Adrenal gland (tissue), 12 donors: ENCODE results near the gene SIRPB1. TPM values are rescaled to one million over a fixed set of nuclear protein-coding genes. Genes with fewer than 3 reads are reported as not detected.

Experiments used
- DNase-seq, 7 donors: peaks; one replicate each; pipeline ENCODE4 v3.0.0-alpha.2; 2019 to 2020
- H3K27ac ChIP-seq, 5 donors: fragments of 200-600 bp; sonication (generic) in 4 of 5; 1 replicate in 3 of 5; 2 replicates in 2 of 5; pipeline versions ENCODE4 v1.5.1 to v1.8.0; 2016 to 2020; ENCODE audit warnings: mild to moderate bottlenecking in 1 of 5
- H3K27me3 ChIP-seq: fragments of 200-600 bp; 2 replicates; pipeline ENCODE4 v1.8.0; 2021
- H3K36me3 ChIP-seq, 2 donors: fragments of 200-600 bp; replicated peaks in 1 of 2; 1 replicate in 1 of 2; 2 replicates in 1 of 2; pipeline versions ENCODE4 v1.5.1 to v1.8.0; 2018 to 2022
- H3K4me1 ChIP-seq, 2 donors: fragments of 200-600 bp; replicated peaks in 1 of 2; 1 replicate in 1 of 2; 2 replicates in 1 of 2; pipeline versions ENCODE4 v1.5.1 to v1.8.0; 2018 to 2021
- H3K4me3 ChIP-seq, 4 donors: fragments of 200-600 bp; sonication (generic) in 3 of 4; one replicate each; pipeline ENCODE4 v1.5.1; 2016 to 2018
- H3K9me3 ChIP-seq, 3 donors: fragments of 200-600 bp; sonication (generic) in 1 of 3; replicated peaks in 1 of 3; 1 replicate in 2 of 3; 2 replicates in 1 of 3; pipeline versions ENCODE4 v1.5.1 to v1.8.0; 2016 to 2021
- POLR2A ChIP-seq, 2 donors: fragments of 450-650 bp; IDR thresholded peaks; one replicate each; pipeline ENCODE4 v1.6.1; 2017; ENCODE audit warnings: antibody characterized with exemption in 2 of 2, mild to moderate bottlenecking in 2 of 2, moderate library complexity in 1 of 2
- WGBS, 4 donors: extraction: QIAGEN DNeasy Blood & Tissue Kit in 2 of 4; methylation state at CpG; one replicate each; pipeline versions ENCODE4 v1.1.5 to v1.1.7; 2013 to 2017; 5-methylcytosine and 5-hydroxymethylcytosine counted together
- intact Hi-C, 2 donors: fragments of 100-400 bp; cut with DNase I; formaldehyde crosslinking; loops; one replicate each; pipeline versions ENCODE4 v1.14.1 to v1.15.0; 2022 to 2023
- polyA plus RNA-seq, 3 donors: library from polyadenylated mRNA; stranded (reverse); fragments of 200-250 nt in 2 of 3; fragments of 350-450 nt in 1 of 3; fragmentation: Illumina TruSeq in 1 of 3; extraction: RNeasy Lipid Tissue Mini Kit (QIAGEN cat#74804) in 1 of 3; gene quantifications; one replicate each; pipeline ENCODE4 v1.2.3, GENCODE V29; 2013 to 2014
- total RNA-seq, 9 donors: library from RNA; depleted of rRNA in 4 of 9; stranded (reverse); fragments of >200 nt in 4 of 9; fragments of 120-200 nt in 1 of 9; fragmentation: NEBNext Ultra II Directional in 1 of 9; extraction: Animal tissue kit (Norgen Biotek cat#: 25700) in 1 of 9; gene quantifications; one replicate each; pipeline versions ENCODE4 v1.1.0 to v1.2.4, GENCODE V29; 2013 to 2023
- TF ChIP-seq, protein P1 (sequence below), 6 experiments: fragments of 450-650 bp in 4 of 6; fragments of 200-600 bp in 2 of 6; sonication (generic) in 1 of 6; IDR thresholded peaks; 1 replicate in 5 of 6; 2 replicates in 1 of 6; pipeline versions ENCODE4 v1.5.1 to v1.8.0; 2016 to 2021; ENCODE audit warnings: antibody characterized with exemption in 6 of 6, mild to moderate bottlenecking in 2 of 6, moderate library complexity in 1 of 6
- donor health status: healthy with polysubstance abuse.
- donor health status: Bipolar disorder and iron deficiency.
- donor health status: DM: yes; HTN: yes; CAD: no.
- donor health status: DM: no; HTN: no; CAD: no.
- donor health status: DM: no; HTN: no; CAD: no.
- donor health status: DM: yes; HTN: yes; CAD: no.

The SIRPB1 gene
- total and polyA plus RNA-seq, 12 donors = 0.49 to 15.1 (median 3.9) TPM

DNA sequence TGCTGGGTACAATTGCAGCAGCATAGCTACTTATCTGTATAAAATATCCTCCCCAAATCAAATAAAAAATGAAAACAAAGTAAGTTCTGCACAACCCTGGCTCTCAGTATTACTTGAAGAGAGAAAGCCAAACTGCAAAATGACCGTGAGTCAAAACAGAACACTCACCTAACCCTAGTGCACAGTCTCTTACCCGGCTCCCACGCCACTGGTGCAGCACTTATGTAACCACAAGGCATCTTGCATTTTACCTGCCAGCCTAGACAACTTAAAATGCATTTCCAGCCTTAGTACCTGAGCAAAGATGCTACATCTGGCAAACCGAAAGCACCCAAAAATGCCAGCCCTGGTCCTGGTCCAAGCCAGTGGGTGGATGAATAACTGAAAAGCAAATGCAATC, 12.4 kb upstream of the SIRPB1 start:
- H3K4me1 ChIP-seq = no peaks in the 10 kb centered on the region
- TF ChIP-seq, protein P1, sequence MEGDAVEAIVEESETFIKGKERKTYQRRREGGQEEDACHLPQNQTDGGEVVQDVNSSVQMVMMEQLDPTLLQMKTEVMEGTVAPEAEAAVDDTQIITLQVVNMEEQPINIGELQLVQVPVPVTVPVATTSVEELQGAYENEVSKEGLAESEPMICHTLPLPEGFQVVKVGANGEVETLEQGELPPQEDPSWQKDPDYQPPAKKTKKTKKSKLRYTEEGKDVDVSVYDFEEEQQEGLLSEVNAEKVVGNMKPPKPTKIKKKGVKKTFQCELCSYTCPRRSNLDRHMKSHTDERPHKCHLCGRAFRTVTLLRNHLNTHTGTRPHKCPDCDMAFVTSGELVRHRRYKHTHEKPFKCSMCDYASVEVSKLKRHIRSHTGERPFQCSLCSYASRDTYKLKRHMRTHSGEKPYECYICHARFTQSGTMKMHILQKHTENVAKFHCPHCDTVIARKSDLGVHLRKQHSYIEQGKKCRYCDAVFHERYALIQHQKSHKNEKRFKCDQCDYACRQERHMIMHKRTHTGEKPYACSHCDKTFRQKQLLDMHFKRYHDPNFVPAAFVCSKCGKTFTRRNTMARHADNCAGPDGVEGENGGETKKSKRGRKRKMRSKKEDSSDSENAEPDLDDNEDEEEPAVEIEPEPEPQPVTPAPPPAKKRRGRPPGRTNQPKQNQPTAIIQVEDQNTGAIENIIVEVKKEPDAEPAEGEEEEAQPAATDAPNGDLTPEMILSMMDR (IDR thresholded peaks at IDR 0.05) = no peak
- no peak for TF ChIP-seq POLR2A (IDR thresholded peaks at IDR 0.05)
- H3K27ac ChIP-seq = no peak overlapping the region
- no peaks in the 10 kb centered on the region for H3K36me3 ChIP-seq
- H3K9me3 ChIP-seq = no peaks in the 10 kb centered on the region
- WGBS, 4 donors = 64 to 92% (median 85%) methylated on average over 4 of the region's 4 CpGs
- no peak overlapping the region for H3K4me3 ChIP-seq
- DNase-seq = no peak
- intact Hi-C loops = no loop called here
- H3K27me3 ChIP-seq = no peaks in the 10 kb centered on the region

DNA sequence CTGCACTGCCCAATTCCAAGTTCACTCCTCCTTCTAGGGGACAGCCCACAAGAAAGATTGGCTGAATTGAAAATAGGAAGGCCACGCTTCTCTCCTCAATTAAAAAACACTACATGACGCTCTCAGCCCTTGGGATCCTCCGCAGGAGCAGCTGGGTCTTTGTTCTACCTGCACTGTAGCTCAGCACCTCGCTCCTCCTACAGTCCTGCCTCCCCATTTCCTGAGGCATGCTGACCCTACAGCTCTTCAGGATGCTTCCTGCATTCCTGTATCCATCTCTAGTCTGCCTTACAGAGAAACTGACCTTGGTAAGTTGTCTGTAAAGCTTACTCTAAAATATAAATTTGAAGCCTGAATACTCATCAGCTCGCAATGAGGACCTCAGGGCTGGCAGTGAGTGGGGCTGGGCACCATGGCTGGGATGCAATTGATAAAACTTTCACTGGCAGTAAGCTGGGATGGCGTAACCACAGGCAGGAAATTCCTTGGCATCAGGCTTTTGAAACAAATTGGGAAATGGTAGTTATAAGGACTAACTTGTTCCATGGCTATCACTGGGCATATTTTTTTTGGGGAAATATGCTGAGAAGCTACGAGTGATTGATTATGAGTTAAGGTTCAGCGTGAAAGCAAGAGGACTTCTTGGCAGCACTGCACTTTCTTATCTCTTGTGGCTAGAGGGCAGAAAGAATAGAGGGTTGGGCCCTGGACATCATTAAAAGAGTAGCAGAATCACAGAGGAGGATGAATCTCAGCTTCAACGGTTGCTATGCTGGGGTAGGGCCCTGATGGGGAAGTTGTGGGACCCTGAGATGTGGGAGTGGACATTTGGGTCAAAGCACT, 11.7 kb upstream of the SIRPB1 start:
- no peaks in the 10 kb centered on the region for H3K27me3 ChIP-seq
- no peaks in the 10 kb centered on the region for H3K36me3 ChIP-seq
- H3K4me3 ChIP-seq = no peak overlapping the region
- H3K27ac ChIP-seq = no peak overlapping the region
- intact Hi-C loops = no loop called here
- DNase-seq = peak in 1 of 7 donors; percentile 5
- WGBS, 4 donors = 57 to 67% (median 63%) methylated on average over 9 of the region's 9 CpGs
- H3K4me1 ChIP-seq = no peaks in the 10 kb centered on the region
- no peak for TF ChIP-seq POLR2A (IDR thresholded peaks at IDR 0.05)
- TF ChIP-seq, protein P1 (IDR thresholded peaks at IDR 0.05) = no peak
- H3K9me3 ChIP-seq = no peaks in the 10 kb centered on the region

DNA sequence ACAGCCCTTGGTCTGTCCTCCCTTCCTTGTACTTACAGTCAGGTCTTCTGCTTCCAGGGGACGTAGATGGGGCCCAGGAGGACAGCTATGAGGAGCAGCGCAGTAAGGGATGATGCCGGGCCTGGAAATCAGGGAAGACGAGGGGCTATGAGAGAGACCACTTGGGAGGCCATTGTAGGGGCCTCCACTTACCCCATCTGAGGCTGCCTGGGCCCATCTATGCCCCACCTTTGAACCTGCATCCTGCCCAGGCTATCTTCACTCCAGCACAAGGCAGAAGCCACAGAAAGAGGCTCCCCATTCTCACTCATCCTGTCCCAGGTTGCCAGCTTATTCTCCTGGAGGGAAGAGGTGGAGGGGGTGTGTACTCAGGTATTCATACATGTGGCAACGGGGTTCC, 10.4 kb upstream of the SIRPB1 start:
- intact Hi-C loops = no loop called here
- Histone ChIP-seq H3K27ac (no peak overlapping the region), H3K4me3 (no peak overlapping the region), H3K4me1 (no peaks in the 10 kb centered on the region), H3K36me3 (no peaks in the 10 kb centered on the region), H3K9me3 (no peaks in the 10 kb centered on the region), H3K27me3 (no peaks in the 10 kb centered on the region)
- WGBS, 4 donors = 72 to 86% (median 76%) methylated on average over 4 to 5 of the region's 5 CpGs
- no peak for DNase-seq
- TF ChIP-seq POLR2A (IDR thresholded peaks at IDR 0.05) = no peak
- TF ChIP-seq, protein P1 (IDR thresholded peaks at IDR 0.05) = no peak

DNA sequence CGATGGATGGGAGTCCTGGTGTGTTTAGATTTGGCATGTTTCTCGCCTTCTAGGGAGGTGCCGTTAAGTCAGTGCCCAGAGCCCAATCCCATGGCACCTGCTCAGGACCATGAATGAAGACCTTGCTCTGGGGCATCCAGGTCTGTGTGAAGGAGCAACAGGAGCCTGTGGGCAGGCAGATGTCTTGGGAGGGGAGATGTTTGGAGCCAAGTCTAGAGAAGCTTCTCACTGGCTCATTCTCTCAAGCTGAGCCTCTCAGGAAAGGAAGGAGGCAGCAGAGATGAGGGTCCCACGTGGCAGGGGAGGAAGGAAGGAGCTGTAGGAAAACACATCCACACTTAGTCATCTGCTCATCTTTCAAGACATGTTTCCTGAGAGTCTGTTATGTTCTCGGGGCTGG, 9.5 kb upstream of the SIRPB1 start:
- 64 to 76% (median 73%) methylated on average over 5 of the region's 5 CpGs for WGBS, 4 donors

More for the DNA sequence above, 9.5 kb upstream of the SIRPB1 start:
- no peaks in the 10 kb centered on the region for H3K36me3 ChIP-seq
- intact Hi-C loops = no loop called here
- DNase-seq = no peak
- H3K4me1 ChIP-seq = no peaks in the 10 kb centered on the region
- no peaks in the 10 kb centered on the region for H3K27me3 ChIP-seq
- no peak overlapping the region for H3K4me3 ChIP-seq
- no peak for TF ChIP-seq POLR2A (IDR thresholded peaks at IDR 0.05)
- TF ChIP-seq, protein P1 (IDR thresholded peaks at IDR 0.05) = no peak
- no peak overlapping the region for H3K27ac ChIP-seq
- no peaks in the 10 kb centered on the region for H3K9me3 ChIP-seq
